22Rv1 (cell line): ENCODE results near the gene BFAR.

ENCODE experiments used
- ZFX ChIP-seq: fragments of 450-650 bp; IDR thresholded peaks from 2 replicates; pipeline ENCODE4 v1.6.1; 2017; ENCODE audit warnings: antibody characterized with exemption, borderline replicate concordance
- TF ChIP-seq, protein P1 (sequence below): fragments of 450-650 bp; IDR thresholded peaks from 2 replicates; pipeline ENCODE4 v1.5.1; 2017; ENCODE audit warnings: mild to moderate bottlenecking

DNA sequence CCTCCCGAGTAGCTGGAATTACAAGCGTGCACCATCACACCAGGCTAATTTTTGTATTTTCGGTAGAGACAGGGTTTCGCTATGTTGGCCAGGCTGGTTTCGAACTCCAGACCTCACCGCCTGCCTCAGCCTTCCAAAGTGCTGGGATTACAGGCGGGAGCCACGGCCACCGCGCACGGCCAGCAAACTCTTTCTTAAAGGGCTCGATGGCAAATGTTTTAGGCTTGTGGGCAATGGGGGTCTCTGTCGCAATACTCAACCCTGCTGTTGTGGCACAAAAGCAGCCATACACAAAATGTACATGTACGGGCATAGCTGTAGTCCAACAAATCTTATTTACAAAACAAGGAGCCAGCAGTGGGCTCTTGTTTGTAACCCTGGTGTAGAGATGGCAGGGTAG, 21.1 kb upstream of the BFAR start:
- TF ChIP-seq, protein P1, sequence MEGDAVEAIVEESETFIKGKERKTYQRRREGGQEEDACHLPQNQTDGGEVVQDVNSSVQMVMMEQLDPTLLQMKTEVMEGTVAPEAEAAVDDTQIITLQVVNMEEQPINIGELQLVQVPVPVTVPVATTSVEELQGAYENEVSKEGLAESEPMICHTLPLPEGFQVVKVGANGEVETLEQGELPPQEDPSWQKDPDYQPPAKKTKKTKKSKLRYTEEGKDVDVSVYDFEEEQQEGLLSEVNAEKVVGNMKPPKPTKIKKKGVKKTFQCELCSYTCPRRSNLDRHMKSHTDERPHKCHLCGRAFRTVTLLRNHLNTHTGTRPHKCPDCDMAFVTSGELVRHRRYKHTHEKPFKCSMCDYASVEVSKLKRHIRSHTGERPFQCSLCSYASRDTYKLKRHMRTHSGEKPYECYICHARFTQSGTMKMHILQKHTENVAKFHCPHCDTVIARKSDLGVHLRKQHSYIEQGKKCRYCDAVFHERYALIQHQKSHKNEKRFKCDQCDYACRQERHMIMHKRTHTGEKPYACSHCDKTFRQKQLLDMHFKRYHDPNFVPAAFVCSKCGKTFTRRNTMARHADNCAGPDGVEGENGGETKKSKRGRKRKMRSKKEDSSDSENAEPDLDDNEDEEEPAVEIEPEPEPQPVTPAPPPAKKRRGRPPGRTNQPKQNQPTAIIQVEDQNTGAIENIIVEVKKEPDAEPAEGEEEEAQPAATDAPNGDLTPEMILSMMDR, result no peak
- TF ChIP-seq ZFX, result no peak
